Mucosa of stomach (tissue), 1 donor: Measurements from ENCODE around the gene CADM2.

Experiments
- H3K27me3 ChIP-seq: one replicate; pipeline ENCODE4 v1.7.0; 2013; ENCODE audit warnings: mild to moderate bottlenecking, low read length; ENCODE audit not compliant: control insufficient read depth, insufficient read depth
- H3K36me3 ChIP-seq: one replicate; pipeline ENCODE4 v1.7.0; 2013; ENCODE audit warnings: low read length; ENCODE audit not compliant: control insufficient read depth, insufficient read depth
- H3K4me1 ChIP-seq: one replicate; pipeline ENCODE4 v1.7.0; 2013; ENCODE audit warnings: mild to moderate bottlenecking, low read length; ENCODE audit not compliant: control insufficient read depth, insufficient read depth
- H3K4me3 ChIP-seq: one replicate; pipeline ENCODE4 v1.7.0; 2013; ENCODE audit warnings: low read length
- H3K9ac ChIP-seq: one replicate; pipeline ENCODE4 v1.7.0; 2013; ENCODE audit warnings: mild to moderate bottlenecking, low read length, moderate library complexity
- H3K9me3 ChIP-seq: one replicate; pipeline ENCODE4 v1.7.0; 2013; ENCODE audit warnings: mild to moderate bottlenecking, low read length, moderate library complexity; ENCODE audit not compliant: control insufficient read depth
- donor health status: Pancreatic carcinoma.

CADM2 gene

GRCh38 chr3:85251766-85252165 lies 293.0 kb downstream of the CADM2 start:
- no peaks in the 10 kb centered on the region for H3K9me3 ChIP-seq
- no peaks in the 10 kb centered on the region for H3K36me3 ChIP-seq
- H3K4me1 ChIP-seq, result no peaks in the 10 kb centered on the region
- no peak overlapping the region for H3K4me3 ChIP-seq
- no peaks in the 10 kb centered on the region for H3K27me3 ChIP-seq
- no peak overlapping the region for H3K9ac ChIP-seq

DNA sequence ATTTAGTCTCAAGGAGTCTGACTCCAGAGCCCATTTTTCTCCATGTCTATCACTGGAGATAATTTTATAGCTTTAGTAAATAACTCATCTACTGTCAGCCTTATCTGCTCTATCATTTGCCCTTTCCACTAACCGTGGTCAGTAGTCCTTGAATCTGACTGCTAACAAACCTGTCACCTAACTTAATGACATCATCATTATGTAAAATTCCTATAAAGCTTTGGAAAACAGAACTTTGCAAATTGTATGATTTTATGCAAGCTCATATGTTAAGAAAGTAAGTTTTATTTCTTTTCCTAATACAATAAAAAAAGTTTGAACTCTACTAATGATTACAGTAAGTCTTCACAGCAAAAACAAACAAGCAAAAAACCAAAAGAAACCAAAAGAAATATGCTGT lies 293.9 kb downstream of the CADM2 start:
- no peak overlapping the region for H3K9ac ChIP-seq
- no peaks in the 10 kb centered on the region for H3K4me1 ChIP-seq
- no peaks in the 10 kb centered on the region for H3K27me3 ChIP-seq
- H3K4me3 ChIP-seq, result no peak overlapping the region
- no peaks in the 10 kb centered on the region for H3K9me3 ChIP-seq
- H3K36me3 ChIP-seq, result no peaks in the 10 kb centered on the region

GRCh38 chr3:85254738-85255137 lies 295.9 kb downstream of the CADM2 start:
- Histone ChIP-seq H3K36me3 (no peaks in the 10 kb centered on the region), H3K4me3 (no peak overlapping the region), H3K9me3 (no peaks in the 10 kb centered on the region), H3K4me1 (no peaks in the 10 kb centered on the region), H3K27me3 (no peaks in the 10 kb centered on the region), H3K9ac (no peak overlapping the region)

- no peaks in the 10 kb centered on the region for H3K9me3 ChIP-seq
- no peak overlapping the region for H3K4me3 ChIP-seq
- no peak overlapping the region for H3K9ac ChIP-seq
- H3K27me3 ChIP-seq, result no peaks in the 10 kb centered on the region
- H3K4me1 ChIP-seq, result no peaks in the 10 kb centered on the region
- H3K36me3 ChIP-seq, result no peaks in the 10 kb centered on the region
Observed at GRCh38 chr3:85255949-85256348, 297.2 kb downstream of the CADM2 start.

GRCh38 chr3:85258326-85258725 lies 299.5 kb downstream of the CADM2 start:
- Histone ChIP-seq H3K9me3 (no peaks in the 10 kb centered on the region), H3K27me3 (no peaks in the 10 kb centered on the region), H3K4me3 (no peak overlapping the region), H3K4me1 (no peaks in the 10 kb centered on the region), H3K9ac (no peak overlapping the region), H3K36me3 (no peaks in the 10 kb centered on the region)

- no peak overlapping the region for H3K9ac ChIP-seq
- H3K36me3 ChIP-seq, result no peaks in the 10 kb centered on the region
- no peaks in the 10 kb centered on the region for H3K9me3 ChIP-seq
- H3K4me1 ChIP-seq, result no peaks in the 10 kb centered on the region
- no peaks in the 10 kb centered on the region for H3K27me3 ChIP-seq
- no peak overlapping the region for H3K4me3 ChIP-seq
Observed at GRCh38 chr3:85258819-85259218, 300.0 kb downstream of the CADM2 start.

GRCh38 chr3:85259748-85260147 lies 301.0 kb downstream of the CADM2 start:
- Histone ChIP-seq H3K27me3 (no peaks in the 10 kb centered on the region), H3K9ac (no peak overlapping the region), H3K36me3 (no peaks in the 10 kb centered on the region), H3K9me3 (no peaks in the 10 kb centered on the region), H3K4me3 (no peak overlapping the region), H3K4me1 (no peaks in the 10 kb centered on the region)

- Histone ChIP-seq H3K9ac (no peak overlapping the region), H3K27me3 (no peaks in the 10 kb centered on the region), H3K4me1 (no peaks in the 10 kb centered on the region), H3K9me3 (no peaks in the 10 kb centered on the region), H3K4me3 (no peak overlapping the region), H3K36me3 (no peaks in the 10 kb centered on the region)
Observed at GRCh38 chr3:85264381-85264780, 305.6 kb downstream of the CADM2 start.

- Histone ChIP-seq H3K4me1 (no peaks in the 10 kb centered on the region), H3K27me3 (no peaks in the 10 kb centered on the region), H3K36me3 (no peaks in the 10 kb centered on the region), H3K9me3 (no peaks in the 10 kb centered on the region), H3K4me3 (no peak overlapping the region), H3K9ac (no peak overlapping the region)
Observed at GRCh38 chr3:85270488-85270887, 311.7 kb downstream of the CADM2 start.

GRCh38 chr3:85271911-85272310 lies 313.1 kb downstream of the CADM2 start:
- Histone ChIP-seq H3K27me3 (no peaks in the 10 kb centered on the region), H3K9me3 (no peaks in the 10 kb centered on the region), H3K36me3 (no peaks in the 10 kb centered on the region)

DNA sequence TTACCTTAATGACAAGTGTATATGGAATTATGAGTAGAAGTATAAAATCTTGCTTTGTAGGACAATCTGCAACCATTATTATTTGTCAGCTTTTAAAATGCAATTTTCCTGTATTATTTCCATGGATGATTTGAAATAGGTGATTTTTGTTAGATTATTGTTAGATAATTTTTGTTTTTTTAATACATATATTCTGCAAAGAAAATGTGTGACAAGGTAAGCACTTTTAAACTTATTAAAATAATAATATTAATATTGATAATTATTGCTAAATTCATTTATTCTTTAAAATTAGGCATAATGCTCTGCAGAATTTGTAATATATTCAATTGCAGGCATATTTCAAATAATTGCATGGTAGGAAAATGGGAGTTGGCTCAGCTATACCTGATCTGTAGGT lies 329.5 kb downstream of the CADM2 start:
- Histone ChIP-seq H3K27me3 (no peaks in the 10 kb centered on the region), H3K36me3 (no peaks in the 10 kb centered on the region), H3K4me3 (no peak overlapping the region), H3K4me1 (no peaks in the 10 kb centered on the region), H3K9me3 (no peaks in the 10 kb centered on the region), H3K9ac (no peak overlapping the region)

More at GRCh38 chr3:85271911-85272310, 313.1 kb downstream of the CADM2 start:
- Histone ChIP-seq H3K4me3 (no peak overlapping the region), H3K4me1 (no peaks in the 10 kb centered on the region), H3K9ac (no peak overlapping the region)

- no peak overlapping the region for H3K9ac ChIP-seq
- no peak overlapping the region for H3K4me3 ChIP-seq
- no peaks in the 10 kb centered on the region for H3K4me1 ChIP-seq
- H3K27me3 ChIP-seq, result no peaks in the 10 kb centered on the region
- H3K36me3 ChIP-seq, result no peaks in the 10 kb centered on the region
- H3K9me3 ChIP-seq, result no peaks in the 10 kb centered on the region
Observed at GRCh38 chr3:85297291-85297690, 338.5 kb downstream of the CADM2 start.

DNA sequence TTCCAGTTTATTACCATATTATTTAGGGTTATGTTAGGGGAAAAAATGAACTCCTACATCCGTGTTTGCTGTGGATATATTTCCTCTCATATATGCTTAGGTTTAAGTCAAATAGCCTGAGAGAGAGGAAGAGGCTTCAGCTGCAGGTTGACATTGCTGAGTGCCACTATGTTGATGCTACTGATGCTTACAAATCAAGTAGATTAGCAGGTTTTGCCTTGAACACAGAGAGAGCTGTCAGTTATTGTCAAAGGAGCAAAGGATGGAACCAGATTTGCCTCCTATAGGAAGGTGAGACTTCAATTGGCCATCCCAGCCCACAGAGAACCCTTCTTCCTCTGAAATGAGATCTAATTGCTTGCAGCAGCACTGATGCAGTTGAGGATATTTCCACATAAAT lies 339.2 kb downstream of the CADM2 start:
- Histone ChIP-seq H3K36me3 (no peaks in the 10 kb centered on the region), H3K4me3 (no peak overlapping the region), H3K27me3 (no peaks in the 10 kb centered on the region), H3K4me1 (no peaks in the 10 kb centered on the region), H3K9ac (no peak overlapping the region), H3K9me3 (no peaks in the 10 kb centered on the region)
